ENCODE results near the gene CHST13.
"Not testable (repeated sequence)": the region's sequence is repeated elsewhere in the genome, so short reads cannot be mapped to it uniquely, and the experiment has no call there.

The CHST13 gene

GRCh38 chr3:126571078-126571477, 47.1 kb downstream of the CHST13 start:
- H3K4me3 ChIP-seq (ENCODE audit: low read length): no peak overlapping the region
- DNase-seq (ENCODE audit: low read depth, low spot score): no peak
- no peaks in the 10 kb centered on the region for H3K9me3 ChIP-seq (ENCODE audit: control insufficient read depth, insufficient read depth, low read length)
- no peaks in the 10 kb centered on the region; the same call in 1 of the 2 replicates for H3K4me1 ChIP-seq (ENCODE audit: control insufficient read depth, insufficient read depth, low read length)
- no peaks in the 10 kb centered on the region for H3K27me3 ChIP-seq (ENCODE audit: control insufficient read depth, insufficient read depth, low read length)
- no peak overlapping the region for H3K27ac ChIP-seq (ENCODE audit: low read length)
- H3K36me3 ChIP-seq (ENCODE audit: control insufficient read depth, insufficient read depth, low read length): no peaks in the 10 kb centered on the region
- WGBS (ENCODE audit: insufficient coverage, insufficient read length): no CpG with 5 or more reads among the region's 7 CpGs

DNA sequence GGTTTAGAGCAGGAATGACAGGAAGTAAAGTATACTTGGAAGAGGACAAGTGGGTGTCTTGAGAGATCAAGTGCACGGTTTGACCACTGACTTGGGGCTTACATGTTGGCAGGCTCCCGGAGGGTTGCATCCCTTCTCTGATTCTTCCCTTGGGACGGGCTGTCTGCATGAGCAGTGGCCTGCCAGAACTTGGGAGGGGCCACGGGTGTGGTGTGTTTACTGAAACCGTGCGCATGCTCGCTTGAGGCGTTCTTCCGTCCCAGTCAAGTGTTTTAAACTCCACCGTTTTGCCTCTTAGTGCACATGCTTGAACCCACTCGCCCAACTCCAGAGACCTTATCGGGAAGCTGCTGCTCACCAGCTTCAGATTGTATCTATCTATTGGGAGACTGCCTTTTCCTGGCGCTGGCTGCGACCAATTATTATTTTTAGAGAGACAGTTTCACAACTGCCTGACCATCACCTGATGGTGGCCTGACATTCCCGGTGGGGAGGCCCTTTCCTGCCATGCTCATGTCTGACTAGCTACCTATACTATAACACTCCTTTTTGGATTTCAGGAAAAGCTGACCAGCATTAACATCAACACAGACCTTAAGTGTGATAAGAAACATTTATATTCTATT, 49.6 kb downstream of the CHST13 start:
- H3K4me3 ChIP-seq (ENCODE audit: low read length): no peak overlapping the region
- no peaks in the 10 kb centered on the region for H3K27me3 ChIP-seq (ENCODE audit: control insufficient read depth, insufficient read depth, low read length)
- no peak overlapping the region for H3K27ac ChIP-seq (ENCODE audit: low read length)
- no CpG with 5 or more reads among the region's 15 CpGs for WGBS (ENCODE audit: insufficient coverage, insufficient read length)
- DNase-seq (ENCODE audit: low read depth, low spot score): no peak
- no peaks in the 10 kb centered on the region for H3K36me3 ChIP-seq (ENCODE audit: control insufficient read depth, insufficient read depth, low read length)
- H3K9me3 ChIP-seq (ENCODE audit: control insufficient read depth, insufficient read depth, low read length): no peaks in the 10 kb centered on the region
- no peaks in the 10 kb centered on the region; the same call in 1 of the 2 replicates for H3K4me1 ChIP-seq (ENCODE audit: control insufficient read depth, insufficient read depth, low read length)

- WGBS (ENCODE audit: insufficient coverage, insufficient read length): no CpG with 5 or more reads among the region's 2 CpGs
- Histone ChIP-seq H3K9me3 (ENCODE audit: control insufficient read depth, insufficient read depth, low read length) (no peaks in the 10 kb centered on the region), H3K4me1 (ENCODE audit: control insufficient read depth, insufficient read depth, low read length) (no peaks in the 10 kb centered on the region; the same call in 1 of the 2 replicates), H3K27ac (ENCODE audit: low read length) (no peak overlapping the region), H3K27me3 (ENCODE audit: control insufficient read depth, insufficient read depth, low read length) (no peaks in the 10 kb centered on the region), H3K4me3 (ENCODE audit: low read length) (no peak overlapping the region), H3K36me3 (ENCODE audit: control insufficient read depth, insufficient read depth, low read length) (no peaks in the 10 kb centered on the region)
- DNase-seq (ENCODE audit: low read depth, low spot score): no peak
Measured at GRCh38 chr3:126577261-126577660, 53.3 kb downstream of the CHST13 start.

DNA sequence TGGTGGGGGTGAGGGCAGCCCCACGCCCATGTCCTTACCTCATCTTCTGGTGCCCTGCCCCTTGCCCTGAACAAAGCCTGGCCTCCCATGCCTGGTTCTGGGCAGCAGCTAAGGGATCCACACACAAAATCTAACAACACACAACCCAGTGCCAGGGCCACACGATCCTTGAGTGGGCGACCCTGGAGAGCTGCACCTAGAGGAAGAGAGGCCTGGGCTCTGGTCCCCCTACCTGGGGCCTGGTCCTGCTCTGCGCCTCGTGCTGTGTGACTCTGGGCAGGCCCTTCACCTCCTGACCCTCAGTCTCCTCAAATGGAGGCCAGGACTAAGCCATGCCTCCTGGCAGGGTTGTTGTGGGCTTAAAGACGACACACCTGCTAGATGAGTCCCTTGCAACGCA, 54.7 kb downstream of the CHST13 start:
- no peaks in the 10 kb centered on the region for H3K9me3 ChIP-seq (ENCODE audit: control insufficient read depth, insufficient read depth, low read length)
- H3K4me3 ChIP-seq (ENCODE audit: low read length): no peak overlapping the region
- no peak overlapping the region for H3K27ac ChIP-seq (ENCODE audit: low read length)
- WGBS (ENCODE audit: insufficient coverage, insufficient read length): no CpG with 5 or more reads among the region's 7 CpGs
- H3K27me3 ChIP-seq (ENCODE audit: control insufficient read depth, insufficient read depth, low read length): no peaks in the 10 kb centered on the region
- no peaks in the 10 kb centered on the region for H3K36me3 ChIP-seq (ENCODE audit: control insufficient read depth, insufficient read depth, low read length)
- H3K4me1 ChIP-seq (ENCODE audit: control insufficient read depth, insufficient read depth, low read length): no peaks in the 10 kb centered on the region
- DNase-seq (ENCODE audit: low read depth, low spot score): no peak

- H3K9me3 ChIP-seq (ENCODE audit: control insufficient read depth, insufficient read depth, low read length): no peaks in the 10 kb centered on the region
- no peak for DNase-seq (ENCODE audit: low read depth, low spot score)
- H3K4me1 ChIP-seq (ENCODE audit: control insufficient read depth, insufficient read depth, low read length): no peaks in the 10 kb centered on the region
- H3K4me3 ChIP-seq (ENCODE audit: low read length): no peak overlapping the region
- no peaks in the 10 kb centered on the region for H3K36me3 ChIP-seq (ENCODE audit: control insufficient read depth, insufficient read depth, low read length)
- no CpG with 5 or more reads among the region's 5 CpGs for WGBS (ENCODE audit: insufficient coverage, insufficient read length)
- H3K27me3 ChIP-seq (ENCODE audit: control insufficient read depth, insufficient read depth, low read length): no peaks in the 10 kb centered on the region
- H3K27ac ChIP-seq (ENCODE audit: low read length): no peak overlapping the region
Measured at GRCh38 chr3:126580746-126581145, 56.8 kb downstream of the CHST13 start.

- Histone ChIP-seq H3K4me3 (ENCODE audit: low read length) (no peak overlapping the region), H3K9me3 (ENCODE audit: control insufficient read depth, insufficient read depth, low read length) (no peaks in the 10 kb centered on the region), H3K27ac (ENCODE audit: low read length) (no peak overlapping the region), H3K4me1 (ENCODE audit: control insufficient read depth, insufficient read depth, low read length) (no peaks in the 10 kb centered on the region), H3K36me3 (ENCODE audit: control insufficient read depth, insufficient read depth, low read length) (no peaks in the 10 kb centered on the region), H3K27me3 (ENCODE audit: control insufficient read depth, insufficient read depth, low read length) (no peaks in the 10 kb centered on the region)
- no peak for DNase-seq (ENCODE audit: low read depth, low spot score)
- no CpG with 5 or more reads among the region's 2 CpGs for WGBS (ENCODE audit: insufficient coverage, insufficient read length)
Measured at GRCh38 chr3:126581569-126581968, 57.6 kb downstream of the CHST13 start.

DNA sequence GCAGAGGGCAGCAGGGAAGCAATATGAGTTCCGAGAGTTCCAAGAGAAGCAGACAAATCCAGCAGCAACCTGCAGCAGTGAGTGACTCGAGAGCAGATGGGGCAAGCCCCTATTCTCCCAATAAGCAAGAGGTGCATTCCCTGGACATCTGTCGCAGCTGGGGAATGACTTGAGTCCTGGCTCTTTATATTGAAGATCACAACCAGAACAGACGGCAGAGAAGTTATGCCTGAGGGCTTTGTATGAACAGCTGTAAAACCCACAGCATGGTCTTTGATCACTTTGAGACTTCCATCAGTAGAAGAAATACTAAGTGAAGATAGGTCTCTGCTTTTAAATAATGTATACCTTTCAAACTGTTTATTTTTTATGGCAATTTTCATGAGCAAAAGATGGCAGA, 58.4 kb downstream of the CHST13 start:
- Histone ChIP-seq H3K27ac (ENCODE audit: low read length) (no peak overlapping the region), H3K4me3 (ENCODE audit: low read length) (no peak overlapping the region), H3K4me1 (ENCODE audit: control insufficient read depth, insufficient read depth, low read length) (no peaks in the 10 kb centered on the region), H3K36me3 (ENCODE audit: control insufficient read depth, insufficient read depth, low read length) (no peaks in the 10 kb centered on the region), H3K9me3 (ENCODE audit: control insufficient read depth, insufficient read depth, low read length) (no peaks in the 10 kb centered on the region), H3K27me3 (ENCODE audit: control insufficient read depth, insufficient read depth, low read length) (no peaks in the 10 kb centered on the region)
- no CpG with 5 or more reads among the region's 4 CpGs for WGBS (ENCODE audit: insufficient coverage, insufficient read length)
- DNase-seq (ENCODE audit: low read depth, low spot score): no peak

- H3K4me3 ChIP-seq (ENCODE audit: low read length); H3K36me3 ChIP-seq (ENCODE audit: control insufficient read depth, insufficient read depth, low read length); H3K27me3 ChIP-seq (ENCODE audit: control insufficient read depth, insufficient read depth, low read length); H3K27ac ChIP-seq (ENCODE audit: low read length); H3K9me3 ChIP-seq (ENCODE audit: control insufficient read depth, insufficient read depth, low read length); H3K4me1 ChIP-seq (ENCODE audit: control insufficient read depth, insufficient read depth, low read length); DNase-seq (ENCODE audit: low read depth, low spot score): not testable (repeated sequence)
- no CpG with 5 or more reads among the region's 5 CpGs for WGBS (ENCODE audit: insufficient coverage, insufficient read length)
Measured at GRCh38 chr3:126591515-126591914, 67.6 kb downstream of the CHST13 start.

Data from iPS DF 6.9 (cell line).